VCaP (cell line): Measurements from ENCODE around the gene PLEKHO1.

Experiments used
- H3K27ac ChIP-seq: fragments of 450-650 bp; 2 replicates; pipeline ENCODE4 v1.5.1; 2017
- TF ChIP-seq, protein P1 (sequence below): fragments of 450-650 bp; conservative IDR thresholded peaks from 2 replicates; pipeline ENCODE4 v1.5.1; 2017; ENCODE audit warnings: mild to moderate bottlenecking, moderate library complexity

The PLEKHO1 gene, protein sequence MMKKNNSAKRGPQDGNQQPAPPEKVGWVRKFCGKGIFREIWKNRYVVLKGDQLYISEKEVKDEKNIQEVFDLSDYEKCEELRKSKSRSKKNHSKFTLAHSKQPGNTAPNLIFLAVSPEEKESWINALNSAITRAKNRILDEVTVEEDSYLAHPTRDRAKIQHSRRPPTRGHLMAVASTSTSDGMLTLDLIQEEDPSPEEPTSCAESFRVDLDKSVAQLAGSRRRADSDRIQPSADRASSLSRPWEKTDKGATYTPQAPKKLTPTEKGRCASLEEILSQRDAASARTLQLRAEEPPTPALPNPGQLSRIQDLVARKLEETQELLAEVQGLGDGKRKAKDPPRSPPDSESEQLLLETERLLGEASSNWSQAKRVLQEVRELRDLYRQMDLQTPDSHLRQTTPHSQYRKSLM

DNA sequence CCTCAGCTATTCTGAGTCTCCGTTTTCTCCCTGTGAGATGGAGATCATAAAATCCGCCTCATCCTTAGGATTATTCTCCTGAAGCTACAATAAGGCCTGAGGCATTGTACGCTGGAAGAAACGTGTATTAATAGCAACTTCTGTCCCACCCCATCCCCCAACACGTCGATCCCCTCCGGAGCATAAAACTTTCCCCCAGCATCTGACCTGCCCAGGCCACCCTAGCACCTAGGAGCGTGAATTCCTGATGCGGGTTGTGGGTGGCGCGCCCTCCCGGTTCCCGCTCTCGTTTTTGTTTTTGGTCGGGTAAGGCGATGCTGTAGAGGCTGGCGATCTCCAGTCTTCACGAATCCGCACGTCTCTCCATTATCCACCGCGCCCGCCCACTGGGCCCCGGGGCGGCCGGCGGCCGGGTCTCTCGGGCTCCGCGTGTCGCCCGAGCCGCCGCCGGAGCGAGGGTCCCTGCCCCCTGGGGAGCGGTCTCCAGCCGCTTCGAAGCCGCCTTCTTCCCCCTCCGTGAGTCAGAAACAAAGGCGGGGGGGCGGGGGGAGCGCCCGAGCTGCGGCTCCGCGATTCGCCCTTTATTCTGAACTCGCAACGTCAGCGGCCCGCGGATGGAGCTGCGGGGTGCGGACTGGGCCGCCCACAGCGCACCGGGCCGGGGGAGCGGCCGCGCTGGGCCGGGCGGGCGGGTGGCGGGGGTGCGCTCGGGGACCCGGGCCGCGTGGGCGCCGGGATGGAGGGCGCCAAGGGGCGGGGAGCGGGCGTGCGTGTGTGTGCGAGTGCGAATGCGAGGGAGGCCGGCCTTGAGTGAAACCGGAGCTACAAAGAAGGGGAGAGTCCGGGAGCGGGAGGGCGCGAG lies at the start of gene PLEKHO1:
Gene PLEKHO1, plus strand, starts transcription at position 646 of the 862 bp plus-strand sequence. CDS start 342 bp downstream, outside the sequence.
- peak within 1 kb of the TSS; percentile 58; the same call in 1 of the 2 replicates for H3K27ac ChIP-seq
- TF ChIP-seq, protein P1, sequence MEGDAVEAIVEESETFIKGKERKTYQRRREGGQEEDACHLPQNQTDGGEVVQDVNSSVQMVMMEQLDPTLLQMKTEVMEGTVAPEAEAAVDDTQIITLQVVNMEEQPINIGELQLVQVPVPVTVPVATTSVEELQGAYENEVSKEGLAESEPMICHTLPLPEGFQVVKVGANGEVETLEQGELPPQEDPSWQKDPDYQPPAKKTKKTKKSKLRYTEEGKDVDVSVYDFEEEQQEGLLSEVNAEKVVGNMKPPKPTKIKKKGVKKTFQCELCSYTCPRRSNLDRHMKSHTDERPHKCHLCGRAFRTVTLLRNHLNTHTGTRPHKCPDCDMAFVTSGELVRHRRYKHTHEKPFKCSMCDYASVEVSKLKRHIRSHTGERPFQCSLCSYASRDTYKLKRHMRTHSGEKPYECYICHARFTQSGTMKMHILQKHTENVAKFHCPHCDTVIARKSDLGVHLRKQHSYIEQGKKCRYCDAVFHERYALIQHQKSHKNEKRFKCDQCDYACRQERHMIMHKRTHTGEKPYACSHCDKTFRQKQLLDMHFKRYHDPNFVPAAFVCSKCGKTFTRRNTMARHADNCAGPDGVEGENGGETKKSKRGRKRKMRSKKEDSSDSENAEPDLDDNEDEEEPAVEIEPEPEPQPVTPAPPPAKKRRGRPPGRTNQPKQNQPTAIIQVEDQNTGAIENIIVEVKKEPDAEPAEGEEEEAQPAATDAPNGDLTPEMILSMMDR: no peak

DNA sequence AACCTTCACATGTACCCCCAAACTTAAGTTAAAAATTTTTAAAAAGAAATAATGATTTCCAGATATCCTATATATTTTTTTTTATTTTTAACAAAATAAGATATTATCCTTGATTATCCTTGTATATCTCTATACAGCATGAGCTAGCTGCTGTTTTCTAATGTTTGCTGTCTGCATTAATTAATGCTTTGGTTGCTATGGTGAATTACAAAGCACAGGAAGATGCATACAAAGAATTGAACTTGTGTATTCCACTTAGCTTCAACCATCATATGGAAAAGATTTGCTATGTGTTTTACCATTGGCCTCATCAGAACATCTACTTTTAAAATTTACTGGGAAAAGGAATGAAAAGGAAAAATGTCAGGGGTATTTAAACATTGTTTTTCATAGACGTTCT lies 46.7 kb upstream of the PLEKHO1 start:
- TF ChIP-seq, protein P1: no peak
- no peak overlapping the region for H3K27ac ChIP-seq

DNA sequence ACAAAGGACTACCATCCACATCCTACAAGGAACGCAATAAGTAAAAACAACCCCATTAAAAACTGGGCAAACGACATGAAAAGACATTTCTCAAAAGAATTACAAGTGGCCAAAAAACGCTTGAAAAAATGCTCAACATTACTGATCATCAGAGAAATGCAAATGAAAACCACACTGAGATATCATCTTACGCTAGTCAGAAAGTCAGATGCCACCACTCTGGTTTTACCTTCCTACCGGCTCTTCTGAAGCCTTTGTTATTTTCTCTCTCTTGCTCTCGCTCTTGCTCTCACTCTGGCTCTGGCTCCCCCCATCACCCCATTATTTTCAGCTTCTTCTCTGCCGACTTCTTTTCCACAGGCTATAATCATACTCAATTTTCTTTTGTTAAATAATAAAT lies 43.4 kb upstream of the PLEKHO1 start:
- no peak overlapping the region for H3K27ac ChIP-seq
- TF ChIP-seq, protein P1: no peak

DNA sequence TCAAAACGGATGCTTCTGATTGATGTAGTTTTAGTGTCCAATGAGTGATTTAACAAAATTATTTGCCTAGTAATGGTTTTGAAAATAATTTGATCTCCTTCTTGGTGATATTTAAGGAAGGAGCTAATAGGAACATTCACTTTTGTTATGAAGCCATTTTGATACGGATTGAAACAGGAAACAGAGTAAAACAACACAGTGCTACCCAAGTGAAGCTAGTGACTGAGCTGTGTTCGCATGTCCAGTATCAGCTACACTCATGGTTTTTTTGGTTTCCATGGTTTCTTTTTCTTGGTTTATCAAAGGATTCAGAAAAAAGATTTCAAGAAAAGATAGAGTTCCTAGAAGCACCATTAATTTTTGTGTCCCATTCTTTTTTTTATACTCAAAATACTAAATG lies 40.1 kb upstream of the PLEKHO1 start:
- H3K27ac ChIP-seq: no peak overlapping the region
- TF ChIP-seq, protein P1: no peak

DNA sequence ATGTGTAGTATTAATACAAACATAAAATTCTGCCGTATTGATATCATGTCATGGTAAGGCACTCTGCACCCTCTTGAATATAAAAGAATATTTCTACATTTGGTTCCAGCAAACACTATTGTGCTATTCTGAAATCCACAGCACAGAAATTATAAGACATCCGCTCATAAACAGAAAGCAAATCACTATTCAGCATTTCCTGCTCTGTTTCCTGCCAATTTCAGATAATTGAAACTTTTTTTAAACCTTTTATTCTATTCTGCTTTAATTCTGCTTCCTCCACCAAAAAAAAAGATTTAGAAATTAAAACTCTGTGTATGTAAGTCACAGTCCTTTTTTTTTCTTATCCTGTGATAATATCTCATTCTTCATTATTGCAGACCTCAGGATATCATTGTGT lies 39.6 kb upstream of the PLEKHO1 start:
- no peak overlapping the region for H3K27ac ChIP-seq

DNA sequence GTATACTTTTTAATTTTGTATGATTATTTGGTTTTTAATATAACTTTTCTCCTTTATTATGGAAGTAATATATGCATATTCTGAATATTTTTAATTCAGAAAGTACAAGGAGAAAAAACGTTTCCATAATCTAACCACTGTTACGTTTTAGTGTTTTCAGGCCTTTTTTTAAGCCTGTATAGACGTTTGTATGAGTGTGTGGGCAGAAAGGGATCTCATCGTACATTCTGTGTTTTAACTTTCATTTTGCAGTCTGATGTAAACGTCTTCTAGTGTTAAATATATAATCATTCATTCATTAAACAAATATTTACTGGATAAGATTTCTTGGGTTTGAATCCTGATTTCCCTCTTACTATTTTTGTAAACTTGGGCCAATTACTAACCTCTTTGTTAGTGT lies 38.0 kb upstream of the PLEKHO1 start:
- TF ChIP-seq, protein P1: no peak
- no peak overlapping the region for H3K27ac ChIP-seq

More for the DNA sequence above, 39.6 kb upstream of the PLEKHO1 start:
- TF ChIP-seq, protein P1: no peak

DNA sequence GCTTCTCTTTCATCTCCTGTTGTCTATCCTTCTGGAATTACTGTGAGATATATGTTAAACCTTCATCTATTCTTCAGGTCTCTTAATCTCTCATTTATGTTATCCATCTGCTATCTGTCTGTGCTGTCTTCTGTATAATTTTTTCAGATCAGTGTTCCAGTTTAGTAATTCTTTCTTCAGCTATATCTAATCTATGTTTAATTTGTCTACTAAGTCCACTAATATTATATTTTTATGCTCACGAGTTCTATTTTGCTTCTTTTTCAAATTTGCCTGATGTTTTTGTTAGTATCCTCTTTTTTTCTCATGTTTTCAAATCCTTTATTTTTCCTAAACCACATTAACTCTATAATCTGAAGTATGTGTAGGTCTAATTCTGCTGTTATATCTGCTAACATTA lies 34.6 kb upstream of the PLEKHO1 start:
- TF ChIP-seq, protein P1: no peak
- H3K27ac ChIP-seq: no peak overlapping the region
